Measurements from ENCODE around the gene TCF23.

DNA sequence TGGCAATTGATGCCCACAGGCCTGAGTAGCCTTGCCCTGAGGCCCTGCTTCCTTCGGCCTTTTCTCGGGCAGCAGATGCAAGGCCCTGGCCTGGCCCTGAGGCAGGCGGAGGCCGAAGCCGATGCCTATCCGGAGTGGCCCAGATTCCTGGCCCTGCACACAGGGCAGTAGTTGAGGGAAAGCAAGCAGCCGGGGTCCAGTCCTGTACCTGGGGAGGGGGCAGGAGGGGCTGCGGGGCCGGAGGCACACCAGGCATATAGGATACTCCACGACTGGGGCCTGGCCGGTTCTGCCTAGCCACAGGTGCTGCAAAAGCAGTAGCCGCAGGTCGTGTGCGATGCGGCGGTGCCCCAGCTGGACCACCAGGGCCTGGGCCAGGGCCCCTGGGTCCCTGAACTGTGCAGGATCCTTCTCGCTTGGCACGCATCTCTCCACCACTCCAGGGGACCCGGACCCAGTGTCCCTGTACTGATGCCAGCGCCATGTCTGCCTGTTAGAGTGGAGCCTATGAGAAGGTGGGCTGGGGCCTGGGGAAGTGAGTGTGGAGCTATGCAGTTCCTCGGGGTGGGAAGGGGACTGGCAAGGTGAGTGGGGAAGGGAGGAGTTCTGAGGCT lies 11.4 kb upstream of the TCF23 start:
- TF ChIP-seq POLR2A (IDR thresholded peaks at IDR 0.05; ENCODE audit: low read depth, low read length), result no peak
- TF ChIP-seq POLR2AphosphoS5 (IDR thresholded peaks at IDR 0.05; ENCODE audit: low read depth, low read length), result no peak
- no peak for TF ChIP-seq TAF1 (IDR thresholded peaks at IDR 0.05; ENCODE audit: low read depth, low read length)
- no peak for TF ChIP-seq POU2F2 (IDR thresholded peaks at IDR 0.05; ENCODE audit: low read depth, low read length)
- no peak for TF ChIP-seq PAX5 (IDR thresholded peaks at IDR 0.05; ENCODE audit: insufficient read depth, low read length, severe bottlenecking)

Measured in GM12891 (cell line).